Activated gamma-delta T cell (primary cell): ENCODE data around the gene KLK10.
"Not testable (repeated sequence)": the region's sequence is repeated elsewhere in the genome, so short reads cannot be mapped to it uniquely, and the experiment has no call there.

ENCODE experiments used
- DNase-seq: peaks from one replicate; lab custom pipeline; 2025; lab: John Stamatoyannopoulos, UW

KLK10 gene

DNA sequence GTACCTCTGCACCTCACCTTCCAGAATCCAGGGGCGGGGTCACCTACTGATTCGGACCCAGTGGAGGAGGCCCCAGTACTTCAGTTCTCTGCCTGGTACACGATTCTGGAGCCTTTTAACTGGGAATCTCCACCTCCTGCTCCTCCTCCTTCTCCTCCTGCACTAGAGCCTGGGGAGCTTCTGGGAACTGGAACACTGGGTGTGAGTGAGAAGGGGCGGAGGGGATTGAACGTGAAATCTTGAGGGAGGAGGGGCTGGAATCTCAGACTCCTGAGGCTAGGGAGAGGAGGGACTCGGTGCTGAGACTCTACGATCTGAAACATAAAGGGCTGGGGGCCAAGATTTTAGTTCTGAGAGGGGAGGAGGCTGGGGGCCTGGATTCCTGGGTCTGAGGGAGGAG, 18.0 kb downstream of the KLK10 start, which contains the start of gene KLK8:
Gene KLK8, minus strand, starts transcription at position 90 of the 400 bp plus-strand sequence. CDS start 437 bp downstream, outside the sequence.
- no peak for DNase-seq

DNA sequence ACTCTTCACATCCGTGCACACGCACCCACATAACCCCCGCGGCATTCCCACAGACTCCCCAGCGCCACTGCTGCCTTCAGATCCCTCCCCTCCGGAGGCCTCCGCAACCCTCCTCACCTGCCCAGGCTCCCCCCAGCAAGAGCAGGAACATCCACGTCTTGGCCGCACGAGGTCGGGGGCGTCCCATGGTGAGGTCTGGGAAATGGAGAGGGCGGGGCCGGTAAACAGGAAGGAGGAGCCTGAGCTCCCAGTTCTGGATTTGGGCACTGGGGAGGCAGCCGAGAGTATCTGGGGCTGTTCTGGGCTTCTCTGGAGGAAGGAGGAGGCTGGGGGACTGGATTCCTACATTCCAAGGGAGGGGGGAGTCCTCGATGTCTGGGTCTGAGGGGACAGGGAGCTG, 18.5 kb downstream of the KLK10 start:
- no peak for DNase-seq

DNA sequence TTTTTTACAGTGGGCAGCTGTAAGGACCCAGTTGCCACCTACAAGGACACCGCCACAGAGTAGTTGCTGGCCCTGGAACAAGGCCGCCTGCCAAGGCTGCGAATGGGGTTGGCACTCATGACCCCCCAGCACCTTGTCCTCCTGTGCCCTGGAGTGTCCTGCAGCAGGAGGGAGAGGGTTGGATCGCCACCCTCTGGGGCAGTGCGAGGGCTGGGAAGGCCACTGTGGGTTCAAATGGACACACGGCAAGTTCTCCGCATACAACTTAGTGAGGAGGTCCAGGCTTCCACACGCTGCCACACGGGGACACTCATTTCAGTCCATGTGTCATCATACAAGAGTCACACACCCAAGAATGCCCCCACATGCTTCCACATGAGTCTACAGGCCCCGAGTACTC, 19.1 kb downstream of the KLK10 start:
- DNase-seq: no peak

DNA sequence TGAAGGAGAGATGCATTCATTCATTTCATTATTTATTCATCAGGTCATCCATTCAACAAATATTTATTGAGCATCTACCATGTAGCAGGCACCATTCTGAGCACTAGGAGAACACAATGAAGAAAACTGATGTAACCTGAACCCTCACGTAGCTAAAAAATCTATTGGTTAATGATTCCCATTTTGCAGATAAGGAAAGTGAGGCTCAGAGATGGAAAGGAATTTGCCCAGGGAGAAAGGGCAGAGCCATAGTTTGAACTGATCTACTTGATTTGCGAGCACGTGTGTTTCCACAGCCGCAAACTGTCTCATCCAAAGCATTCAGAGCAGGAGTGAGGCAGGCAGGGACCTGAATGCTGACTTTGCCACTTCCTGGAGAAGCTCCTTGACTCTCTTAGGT, 20.8 kb downstream of the KLK10 start:
- DNase-seq: no peak

DNA sequence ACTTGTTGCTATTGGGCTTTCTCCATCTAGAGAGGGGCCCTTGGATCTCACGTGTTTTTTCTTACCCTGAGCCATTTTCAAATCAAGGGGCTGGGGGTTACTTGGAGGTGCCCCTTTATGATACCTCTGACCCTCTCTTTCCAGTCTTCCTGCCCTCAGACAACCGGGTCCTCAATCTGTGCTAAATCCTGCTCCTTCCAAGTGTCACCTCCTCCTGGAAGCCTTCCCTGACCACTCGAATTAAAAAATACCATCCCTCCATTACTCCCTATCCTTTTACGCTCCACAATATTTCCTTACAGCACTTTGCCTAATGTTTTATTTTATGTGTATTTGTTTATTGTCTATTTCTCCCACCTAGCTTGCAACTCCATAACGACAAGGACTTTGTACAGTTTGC, 21.4 kb downstream of the KLK10 start:
- DNase-seq: no peak

DNA sequence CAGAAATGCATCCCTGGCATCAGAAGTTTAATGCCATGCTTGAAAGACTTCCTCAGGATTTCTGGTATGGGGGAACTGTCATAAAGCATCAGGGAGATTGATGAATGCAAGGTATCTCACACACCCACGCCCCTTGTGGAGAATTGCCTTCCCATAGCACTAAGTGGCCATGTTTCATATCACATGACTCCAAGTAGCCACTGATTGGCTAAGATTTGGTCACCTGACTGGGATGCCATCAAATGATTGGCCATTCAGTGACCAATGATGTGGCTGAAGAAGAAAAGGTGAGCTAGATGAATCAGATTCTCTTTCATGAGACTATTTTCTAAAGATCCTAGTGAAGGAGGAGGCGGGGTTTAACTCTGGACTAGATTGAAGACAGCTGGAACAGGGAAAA, 25.4 kb downstream of the KLK10 start:
- DNase-seq: no peak

DNA sequence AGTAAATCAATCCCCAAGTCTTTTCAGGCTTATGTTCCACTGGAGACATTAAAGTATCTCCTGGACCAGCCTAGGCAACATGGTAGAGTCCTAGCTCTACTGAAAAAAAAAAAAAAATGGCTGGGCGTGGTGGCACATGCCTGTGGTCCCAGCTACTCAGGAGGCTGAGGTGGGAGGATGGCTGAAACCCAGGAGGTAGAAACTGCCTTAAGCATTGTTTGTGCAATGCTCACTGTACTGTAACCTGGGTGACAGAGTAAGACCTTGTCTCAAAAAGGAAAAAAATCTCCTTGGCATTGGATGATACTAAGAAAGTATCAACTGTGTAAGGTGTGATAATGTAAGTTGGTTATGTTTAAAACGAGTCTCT, 26.9 kb downstream of the KLK10 start:
- DNase-seq: no peak

DNA sequence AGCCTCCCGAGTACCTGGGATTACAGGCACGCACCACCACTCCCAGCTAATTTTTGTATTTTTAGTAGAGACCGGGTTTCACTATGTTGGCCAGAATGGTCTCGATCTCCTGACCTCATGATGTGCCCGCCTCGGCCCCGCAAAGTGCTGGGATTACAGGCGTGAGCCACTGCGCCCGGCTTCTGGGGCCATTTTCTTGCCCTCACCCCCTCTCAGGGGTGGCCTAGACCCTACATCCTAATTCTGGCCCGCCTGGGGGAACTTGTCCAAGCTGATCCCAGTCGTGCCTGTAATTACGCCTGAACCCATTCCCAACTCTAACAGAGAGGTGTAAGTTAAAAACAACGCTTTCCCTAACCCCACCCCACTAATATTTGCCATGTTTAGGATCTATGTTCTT, 35.1 kb downstream of the KLK10 start:
- DNase-seq: not testable (repeated sequence)

DNA sequence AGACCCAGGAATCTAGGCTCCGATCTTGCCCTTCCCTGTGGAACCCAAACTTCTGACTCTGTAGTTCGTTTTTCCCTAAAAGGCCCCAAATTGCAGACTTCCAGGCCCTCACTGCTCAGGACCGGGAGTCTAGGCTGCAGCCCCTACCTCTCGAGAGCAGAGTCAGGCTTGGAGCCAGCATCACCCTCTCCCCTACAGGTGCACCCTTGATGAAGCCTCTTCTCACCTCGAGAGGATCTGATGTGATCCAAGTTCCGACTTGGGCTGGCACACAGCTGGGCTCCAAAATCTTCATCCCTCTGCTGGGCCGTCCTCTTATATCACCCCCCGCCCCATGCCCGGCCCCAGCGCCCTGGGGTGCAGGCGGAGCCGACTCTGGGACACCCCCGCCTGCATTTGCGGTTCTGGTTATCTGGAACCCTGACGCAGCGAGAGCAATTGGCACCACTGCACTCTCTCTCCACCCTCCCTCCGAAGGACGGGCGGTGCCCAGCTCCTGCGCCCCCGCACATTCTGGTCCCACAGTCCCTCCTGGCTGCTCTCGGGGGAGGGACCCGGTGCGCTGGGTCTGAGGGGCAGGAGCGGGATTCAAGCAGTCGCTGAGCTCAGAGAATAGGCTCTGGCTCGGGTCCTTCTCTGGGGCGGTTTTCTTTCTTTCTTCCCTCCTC, 35.8 kb downstream of the KLK10 start, which contains the start of gene KLK7:
Gene KLK7, minus strand, starts transcription at position 293 of the 668 bp plus-strand sequence. CDS start 1,518 bp downstream, outside the sequence.
- DNase-seq: no peak

DNA sequence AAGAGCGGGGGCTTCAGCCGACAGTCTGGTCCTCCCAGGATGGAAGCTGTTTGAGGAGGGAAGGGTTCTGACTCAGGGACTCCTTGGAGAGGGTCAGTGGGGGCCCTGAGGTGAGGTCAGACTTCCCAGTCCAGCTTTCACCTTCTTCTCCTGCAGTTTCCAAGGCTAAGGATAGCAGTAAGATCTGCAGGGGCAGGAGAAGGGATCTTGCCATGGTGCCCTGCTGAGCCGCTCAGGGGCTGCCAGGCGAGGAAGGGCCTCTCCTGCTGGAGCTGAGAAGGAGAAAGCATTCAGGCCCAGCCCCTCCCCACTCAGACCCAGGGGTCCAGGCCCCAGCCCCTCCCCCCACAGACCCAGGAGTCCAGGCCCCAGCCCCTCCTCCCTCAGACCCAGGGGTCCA, 37.3 kb downstream of the KLK10 start:
- DNase-seq: no peak

DNA sequence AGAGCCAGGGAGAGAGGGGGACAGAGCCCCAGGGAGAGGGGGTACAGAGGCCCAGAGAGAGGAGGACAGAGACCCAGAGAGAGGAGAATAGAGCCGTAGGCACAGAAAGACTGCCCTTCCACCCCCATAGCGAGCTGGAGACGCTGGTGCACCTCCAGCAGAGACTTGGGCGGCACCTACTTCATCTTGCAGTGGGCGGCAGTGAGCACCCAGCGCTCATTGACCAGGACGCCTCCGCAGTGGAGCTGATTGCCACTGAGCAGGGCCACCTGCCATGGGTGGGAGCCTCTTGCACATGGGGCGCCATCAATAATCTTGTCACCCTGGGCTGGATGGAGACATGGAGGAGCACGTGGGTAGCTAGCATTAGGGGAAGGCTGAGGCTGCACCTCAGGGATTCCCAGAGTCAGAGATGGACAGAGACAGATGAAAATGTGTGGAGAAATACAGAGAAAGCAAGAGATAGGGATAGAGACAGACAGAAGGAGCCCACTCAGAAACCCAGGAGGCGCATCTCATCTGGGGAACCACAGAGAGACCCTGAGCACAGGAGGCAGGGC, 37.8 kb downstream of the KLK10 start:
- no peak for DNase-seq

DNA sequence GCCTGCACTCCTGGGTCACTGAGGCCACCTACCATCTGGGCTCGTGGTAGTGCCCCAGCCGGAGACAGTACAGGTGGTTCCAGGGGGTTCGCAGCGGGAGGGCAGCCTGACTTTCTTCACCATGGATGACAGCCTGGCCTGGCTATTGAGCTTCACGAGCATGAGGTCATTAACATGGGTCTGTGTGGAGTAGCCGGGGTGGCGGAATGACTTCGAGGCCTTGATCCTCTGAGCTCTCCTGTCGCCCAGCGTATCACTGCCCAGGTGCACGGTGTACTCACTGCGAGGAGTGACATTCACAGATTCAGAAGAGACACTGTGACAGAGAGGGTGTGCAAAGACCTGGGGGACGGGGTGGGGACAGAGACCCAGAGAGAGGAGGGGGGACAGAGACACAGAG, 39.3 kb downstream of the KLK10 start:
- DNase-seq: no peak

DNA sequence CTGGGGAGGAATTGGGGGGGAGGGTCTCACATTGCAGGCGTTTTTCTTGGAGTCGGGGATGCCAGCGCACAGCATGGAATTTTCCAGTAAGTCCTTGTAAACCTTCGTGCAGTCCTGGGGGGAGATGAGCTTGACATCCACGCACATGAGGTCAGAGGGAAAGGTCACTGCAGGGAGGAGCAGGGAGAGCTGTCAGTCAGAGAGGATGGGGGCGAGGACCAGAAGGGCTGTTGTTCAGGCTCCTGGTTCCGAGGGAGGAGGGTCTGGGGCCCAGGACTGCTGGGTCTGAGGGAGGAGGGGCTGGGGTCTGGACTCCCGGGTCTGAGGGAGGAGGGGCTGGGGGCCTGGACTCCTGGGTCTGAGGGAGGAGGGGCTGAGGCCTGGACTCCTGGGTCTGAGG, 39.8 kb downstream of the KLK10 start:
- DNase-seq: no peak

DNA sequence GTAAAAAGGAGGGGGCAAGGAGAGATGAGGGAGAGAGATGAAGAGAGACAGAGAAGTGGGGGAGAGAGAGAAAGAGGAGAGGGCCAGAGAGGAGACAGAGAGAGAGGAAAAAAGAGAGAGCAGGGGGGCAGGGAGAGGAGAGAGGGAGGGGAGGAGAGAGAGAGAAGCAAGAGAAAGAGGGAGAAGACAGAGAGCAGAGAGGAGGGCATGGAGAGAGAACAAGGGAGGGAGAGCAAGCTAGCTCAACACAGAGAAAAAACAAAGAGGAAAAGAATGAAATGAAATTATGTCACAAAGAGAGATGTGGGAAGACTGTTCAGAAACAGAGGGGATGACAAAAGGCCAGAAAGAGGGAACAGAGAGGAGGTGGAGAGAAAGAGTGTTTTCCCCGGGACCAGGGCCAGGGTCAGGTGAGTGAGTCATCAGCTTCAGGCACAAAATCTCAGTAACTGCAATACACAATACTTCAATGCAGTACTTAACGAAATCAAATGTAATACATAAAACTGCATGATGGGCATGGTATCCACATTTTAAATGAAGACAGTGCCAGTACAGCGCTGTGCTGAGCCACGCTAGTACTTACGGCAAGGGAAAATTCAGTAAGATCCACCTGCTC, 40.6 kb downstream of the KLK10 start:
- no peak for DNase-seq

DNA sequence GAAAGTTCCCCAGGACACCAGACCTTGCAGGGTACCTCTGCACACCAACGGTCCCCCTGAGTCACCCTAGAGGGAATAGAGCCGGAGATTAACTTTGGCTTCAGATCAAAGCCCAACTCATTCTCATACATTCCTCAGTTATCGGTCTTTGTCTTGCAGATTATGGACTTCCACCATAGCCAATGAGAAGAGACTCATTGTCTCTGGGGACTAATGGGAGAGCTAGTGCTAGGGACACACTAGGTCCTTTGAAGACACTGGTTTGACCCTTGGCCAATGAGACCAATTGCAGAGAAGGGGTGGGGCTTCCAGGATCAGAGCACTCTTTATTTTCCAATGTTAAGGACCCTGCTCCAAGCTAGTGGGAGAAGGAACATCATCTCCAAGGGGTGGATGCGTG, 41.9 kb downstream of the KLK10 start:
- no peak for DNase-seq

DNA sequence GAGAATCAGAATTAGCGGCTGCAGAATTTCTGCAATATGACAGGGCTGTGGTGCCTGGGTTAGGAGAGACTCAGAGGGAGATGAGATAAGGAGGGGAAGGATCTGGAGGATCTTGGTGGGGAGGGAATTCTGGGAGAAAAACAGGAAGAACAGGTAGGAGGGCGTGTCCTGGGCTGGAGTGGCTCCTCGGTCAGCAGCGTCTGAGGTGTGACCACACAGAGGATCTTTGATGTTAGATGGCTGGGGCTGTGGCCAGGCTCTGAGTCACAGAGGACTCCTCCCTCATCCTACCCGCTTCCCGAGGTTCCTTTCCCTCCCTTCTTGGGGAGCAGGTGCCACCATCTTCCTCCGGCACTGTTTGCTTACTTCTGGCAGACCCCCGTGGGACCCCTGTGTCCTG, 43.7 kb downstream of the KLK10 start:
- no peak for DNase-seq

DNA sequence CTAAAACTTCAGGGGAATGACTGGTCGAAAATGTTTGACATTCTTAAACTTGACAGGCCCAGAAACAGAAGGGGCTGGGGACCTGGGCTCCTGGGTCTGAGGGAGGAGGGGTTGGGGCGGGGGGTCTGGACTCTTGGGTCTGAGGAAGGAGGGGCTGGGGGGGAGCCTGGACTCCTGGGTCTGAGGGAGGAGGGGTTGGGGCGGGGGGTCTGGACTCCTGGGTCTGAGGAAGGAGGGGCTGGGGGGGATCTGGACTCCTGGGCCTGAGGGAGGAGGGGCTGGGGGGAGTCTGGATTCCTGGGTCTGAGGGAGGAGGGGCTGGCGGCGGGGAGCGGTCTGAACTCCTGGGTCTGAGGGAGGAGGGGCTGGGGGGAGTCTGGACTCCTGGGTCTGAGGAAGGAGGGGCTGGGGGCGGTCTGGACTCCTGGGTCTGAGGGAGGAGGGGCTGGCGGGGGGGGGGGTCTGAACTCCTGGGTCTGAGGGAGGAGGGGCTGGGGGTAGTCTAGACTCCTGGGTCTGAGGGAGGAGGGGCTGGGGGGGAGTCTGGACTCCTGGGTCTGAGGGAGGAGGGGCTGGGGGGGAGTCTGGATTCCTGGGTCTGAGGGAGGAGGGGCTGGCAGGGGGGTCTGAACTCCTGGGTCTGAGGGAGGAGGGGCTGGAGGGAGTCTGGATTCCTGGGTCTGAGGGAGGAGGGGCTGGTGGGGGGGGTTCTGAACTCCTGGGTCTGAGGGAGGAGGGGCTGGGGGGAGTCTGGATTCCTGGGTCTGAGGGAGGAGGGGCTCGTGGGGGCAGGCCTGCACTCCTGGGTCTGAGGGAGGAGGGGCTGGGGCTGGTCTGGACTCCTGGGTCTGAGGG, 44.6 kb downstream of the KLK10 start:
- no peak for DNase-seq

DNA sequence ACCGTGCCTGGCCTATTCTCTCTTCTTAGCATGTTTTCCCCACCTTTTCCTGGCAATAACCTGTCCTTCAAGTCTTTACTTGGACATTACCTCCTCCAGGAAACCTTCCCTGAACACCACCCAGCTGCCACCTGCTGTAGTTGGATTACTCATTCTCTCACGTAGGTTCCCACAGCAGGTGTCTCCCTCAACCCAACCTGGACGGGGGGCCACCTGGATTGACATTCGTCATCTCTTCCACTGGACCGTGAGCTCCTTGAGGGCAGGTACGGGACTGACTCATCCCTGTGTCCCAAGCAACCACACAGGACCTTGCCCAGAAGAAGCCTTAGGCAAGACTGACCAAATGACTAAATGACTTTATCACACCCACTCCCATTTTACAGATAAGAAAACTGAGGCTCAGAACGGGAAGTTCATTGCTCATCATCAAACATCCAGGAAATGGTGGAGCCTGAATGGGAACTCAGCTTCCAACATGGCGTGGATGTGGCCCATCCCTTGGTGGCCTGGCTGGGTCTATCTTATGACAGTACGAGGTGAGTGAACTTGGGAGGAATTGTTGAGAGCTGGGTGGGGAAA, 46.6 kb downstream of the KLK10 start:
- no peak for DNase-seq

DNA sequence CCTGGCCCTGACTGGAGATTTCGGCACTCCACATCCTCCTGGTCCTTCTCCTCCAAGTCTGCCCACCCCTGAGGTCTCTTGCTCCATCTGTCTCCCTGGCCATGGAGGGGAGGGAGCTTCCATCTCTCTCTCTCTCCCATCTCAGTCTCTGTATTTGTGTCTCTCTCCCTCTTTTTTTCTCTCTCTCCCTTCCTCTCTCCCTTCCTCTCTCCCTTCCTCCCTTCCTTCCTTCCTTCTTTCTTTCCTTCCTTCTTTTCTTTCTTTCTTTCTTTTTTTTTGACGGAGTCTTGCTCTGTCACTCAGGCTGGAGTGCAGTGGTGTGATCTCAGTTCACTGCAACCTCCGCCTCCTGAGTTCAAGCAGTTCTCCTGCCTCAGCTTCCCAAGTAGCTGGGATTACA, 49.7 kb downstream of the KLK10 start:
- DNase-seq: not testable (repeated sequence)

DNA sequence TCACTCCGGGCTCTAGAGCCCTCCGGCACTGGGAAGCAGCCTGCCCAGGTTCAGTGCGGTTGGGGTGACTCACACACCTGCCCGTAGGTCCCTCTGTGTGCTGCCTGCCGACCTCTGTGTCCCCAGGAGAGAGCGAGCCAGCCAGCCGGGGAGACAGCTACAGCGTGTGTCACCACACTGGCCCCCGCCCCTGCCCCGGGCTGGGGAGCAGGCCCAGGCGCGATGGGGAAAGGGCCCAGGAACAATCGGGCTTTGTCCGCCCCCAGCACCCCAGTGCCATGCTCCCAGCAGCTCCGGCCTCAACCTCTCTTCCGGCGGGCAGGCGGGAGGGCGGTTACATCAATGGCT, 50.1 kb downstream of the KLK10 start, which contains the start of gene KLK6:
Gene KLK6, minus strand, starts transcription at position 179 of the 348 bp plus-strand sequence. CDS start 1,487 bp downstream, outside the sequence.
- no peak for DNase-seq

DNA sequence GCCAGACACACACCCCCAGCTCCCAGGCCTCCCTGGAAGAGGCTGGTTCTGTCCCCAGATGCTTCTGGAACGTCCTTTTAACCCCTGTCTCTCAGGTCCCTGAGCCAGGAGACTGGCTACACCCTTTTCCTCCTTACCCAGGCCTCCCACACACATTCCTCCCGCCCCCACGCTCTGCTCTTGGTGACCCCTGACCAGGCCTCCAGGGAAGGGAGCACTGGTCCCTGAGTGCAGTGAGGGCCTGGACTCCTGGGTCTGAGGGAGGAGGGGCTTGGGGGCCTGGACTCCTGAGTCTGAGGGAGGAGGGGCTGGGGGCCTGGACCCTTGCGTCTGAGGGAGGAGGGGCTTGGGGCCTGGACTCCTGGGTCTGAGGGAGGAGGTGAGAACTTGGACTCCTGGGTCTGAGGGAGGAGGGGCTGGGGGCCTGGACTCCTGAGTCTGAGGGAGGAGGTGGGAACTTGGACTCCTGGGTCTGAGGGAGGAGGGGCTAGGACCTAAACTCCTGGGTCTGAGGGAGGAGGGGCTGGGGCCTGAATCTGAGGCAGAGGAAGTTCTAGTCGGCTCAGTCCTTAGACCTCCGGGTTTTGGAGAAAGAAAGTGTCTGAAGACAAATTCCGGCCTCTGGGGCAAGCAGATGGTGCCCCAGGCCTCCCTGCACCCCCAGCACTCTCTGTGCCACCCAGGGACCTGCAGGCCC, 50.6 kb downstream of the KLK10 start:
- no peak for DNase-seq
